Measurements from ENCODE around the gene NCK2. TPM values are rescaled to one million over a fixed set of nuclear protein-coding genes. Genes with fewer than 3 reads are reported as not detected.

The NCK2 gene
- total and polyA plus RNA-seq, 9 of the 15 experiments (the other 6 are each of a cell fraction or from before 2014, with no cell fraction given), result 0.90 to 27.9 (median 15.9) TPM

- FAIRE-seq, result no peak
- H2AFZ ChIP-seq (ENCODE audit: low read depth, low read length), result no peak overlapping the region
- H3K27me3 ChIP-seq (ENCODE audit: control insufficient read depth in 2 of 2, insufficient read depth in 2 of 2, low read length in 2 of 2), result no peaks in the 10 kb centered on the region
- in situ Hi-C loops (cut with MboI) (no loop called here), intact Hi-C loops (cut with micrococcal nuclease) (no loop called here)
- H3K36me3 ChIP-seq (ENCODE audit: control insufficient read depth, insufficient read depth, low read length), result peaks cover 5% of the 10 kb centered on the region; the same call in 1 of the 3 replicates
- no peak overlapping the region for H3K27ac ChIP-seq (ENCODE audit: extremely low read depth, low read depth, low read length)
- H3K79me2 ChIP-seq (ENCODE audit: control insufficient read depth, insufficient read depth, low read length), result no peaks in the 10 kb centered on the region; the same call in 2 of the 3 replicates
- WGBS (ENCODE audit: insufficient coverage, low coverage, missing lambda C conversion rate), result 96% methylated on average over 47 of the region's 79 CpGs
- no peaks in the 10 kb centered on the region for H4K20me1 ChIP-seq (replicated peaks; ENCODE audit: control insufficient read depth, insufficient read depth, low read length)
- no peaks in the 10 kb centered on the region for H3K9me3 ChIP-seq (replicated peaks; ENCODE audit: control insufficient read depth, insufficient read depth, low read depth, low read length)
- ATAC-seq, result no peak
- BruUV-seq (replicated peaks), result no TSS peak
- POLR2A ChIA-PET, result no interaction called here
- TF ChIP-seq DIDO1 (tag; IDR thresholded peaks at IDR 0.05; ENCODE audit: low read depth), result no peak
- peak; percentile 41 for TF ChIP-seq RBM22 (IDR thresholded peaks at IDR 0.05; ENCODE audit: low read depth, low read length, poor library complexity, severe bottlenecking)
- peak; percentile 42; the same call in 1 of the 2 replicates for TF ChIP-seq POLR2G (IDR thresholded peaks at IDR 0.05; ENCODE audit: low read depth, low read length)
- H3K4me2 ChIP-seq (ENCODE audit: insufficient read depth, low read length), result no peak overlapping the region
- H3K4me3 ChIP-seq, result no peak overlapping the region
- no peaks in the 10 kb centered on the region for H3K9me1 ChIP-seq (ENCODE audit: control insufficient read depth, insufficient read depth, low read length)
- CTCF ChIA-PET (ENCODE audit: low intra/inter-chr PET ratio), result no interaction called here
- peaks cover 0 to 8% of the 10 kb centered on the region in 2 experiments; a peak in 1 of 5 replicates for H3K4me1 ChIP-seq (replicated peaks in 1 of 2; ENCODE audit: control insufficient read depth in 2 of 2, insufficient read depth in 2 of 2, low read length in 2 of 2)
- no peak overlapping the region for H3K9ac ChIP-seq (ENCODE audit: insufficient read depth in 1 of 2, low read depth in 2 of 2, low read length in 2 of 2)
- no peak for DNase-seq (ENCODE audit: extremely low read depth in 1 of 4, low spot score in 3 of 4)
Measured at GRCh38 chr2:105881286-105882136, 136.8 kb downstream of the NCK2 start.

- H3K9me3 ChIP-seq (replicated peaks; ENCODE audit: control insufficient read depth, insufficient read depth, low read depth, low read length), result no peaks in the 10 kb centered on the region
- H3K27ac ChIP-seq (ENCODE audit: extremely low read depth, low read depth, low read length), result no peak overlapping the region
- no peak overlapping the region for H2AFZ ChIP-seq (ENCODE audit: low read depth, low read length)
- no peaks in the 10 kb centered on the region for H3K9me1 ChIP-seq (ENCODE audit: control insufficient read depth, insufficient read depth, low read length)
- no peaks in the 10 kb centered on the region for H3K27me3 ChIP-seq (ENCODE audit: control insufficient read depth in 2 of 2, insufficient read depth in 2 of 2, low read length in 2 of 2)
- H3K4me3 ChIP-seq, result no peak overlapping the region
- no peak for FAIRE-seq
- no peaks in the 10 kb centered on the region; the same call in 2 of the 3 replicates for H3K79me2 ChIP-seq (ENCODE audit: control insufficient read depth, insufficient read depth, low read length)
- ATAC-seq, result no peak
- WGBS (ENCODE audit: insufficient coverage, low coverage, missing lambda C conversion rate), result 80% methylated on average over 10 of the region's 10 CpGs
- H3K4me1 ChIP-seq (replicated peaks in 1 of 2; ENCODE audit: control insufficient read depth in 2 of 2, insufficient read depth in 2 of 2, low read length in 2 of 2), result peaks cover 0 to 8% of the 10 kb centered on the region in 2 experiments; a peak in 1 of 5 replicates
- DNase-seq (ENCODE audit: extremely low read depth in 1 of 4, low spot score in 3 of 4), result no peak
- in situ Hi-C loops (cut with MboI) (no loop called here), intact Hi-C loops (cut with micrococcal nuclease) (no loop called here)
- no TSS peak for BruUV-seq (replicated peaks)
- no peak overlapping the region for H3K9ac ChIP-seq (ENCODE audit: insufficient read depth in 1 of 2, low read depth in 2 of 2, low read length in 2 of 2)
- no peak overlapping the region for H3K4me2 ChIP-seq (ENCODE audit: insufficient read depth, low read length)
- ChIA-PET CTCF (ENCODE audit: low intra/inter-chr PET ratio) (no interaction called here), POLR2A (no interaction called here)
- peaks cover 5% of the 10 kb centered on the region; the same call in 1 of the 3 replicates for H3K36me3 ChIP-seq (ENCODE audit: control insufficient read depth, insufficient read depth, low read length)
- H4K20me1 ChIP-seq (replicated peaks; ENCODE audit: control insufficient read depth, insufficient read depth, low read length), result no peaks in the 10 kb centered on the region
- TF ChIP-seq HMGXB4 (CRISPR knock-in tag; IDR thresholded peaks at IDR 0.05) (no peak), HDAC3 (IDR thresholded peaks at IDR 0.05; ENCODE audit: borderline replicate concordance, partially characterized antibody) (no peak), ATF2 (CRISPR knock-in tag; IDR thresholded peaks at IDR 0.05) (no peak), FOXK2 (conservative IDR thresholded peaks at IDR 0.05 in 1 of 2, IDR thresholded peaks at IDR 0.05 in 1 of 2; ENCODE audit: low read depth in 2 of 2) (no peak)
Measured at GRCh38 chr2:105882341-105882740, 137.6 kb downstream of the NCK2 start.

Measured in K562 (cell line).